Esophagus squamous epithelium (tissue), 4 donors: ENCODE data around the gene TSPAN13.

ENCODE experiments used
- CTCF ChIP-seq, 6 experiments: fragments of 450-650 bp in 4 of 6; fragments of 200-600 bp in 2 of 6; sonication (generic) in 2 of 6; IDR thresholded peaks; one replicate each; pipeline ENCODE4 v1.5.1; 2016 to 2019; ENCODE audit warnings: antibody characterized with exemption in 6 of 6, mild to moderate bottlenecking in 4 of 6, moderate library complexity in 4 of 6
- POLR2A ChIP-seq, 4 donors: fragments of 450-650 bp; IDR thresholded peaks; one replicate each; pipeline ENCODE4 v1.6.1; 2017; ENCODE audit warnings: antibody characterized with exemption in 4 of 4, mild to moderate bottlenecking in 4 of 4, moderate library complexity in 3 of 4

GRCh38 chr7:16805441-16805840 lies 51.9 kb downstream of the TSPAN13 start:
- no peak for TF ChIP-seq CTCF (IDR thresholded peaks at IDR 0.05)
- TF ChIP-seq POLR2A (IDR thresholded peaks at IDR 0.05), result no peak
